Lower leg skin (tissue), 4 donors: ENCODE data around the gene FZD2. TPM values are rescaled to one million over a fixed set of nuclear protein-coding genes. Genes with fewer than 3 reads are reported as not detected.
"Not testable (repeated sequence)": the region's sequence is repeated elsewhere in the genome, so short reads cannot be mapped to it uniquely, and the experiment has no call there.

ENCODE experiments used
- DNase-seq, 2 donors: peaks; one replicate each; pipeline ENCODE4 v3.0.0-alpha.2; 2019; ENCODE audit warnings: low spot score in 2 of 2
- H3K4me3 ChIP-seq: fragments of 200-600 bp; sonication (generic); 2 replicates; pipeline ENCODE4 v1.5.1; 2017; ENCODE audit warnings: mild to moderate bottlenecking, low read depth; ENCODE audit not compliant: poor library complexity, severe bottlenecking
- POLR2A ChIP-seq, 2 donors: fragments of 450-650 bp; IDR thresholded peaks; one replicate each; pipeline ENCODE4 v1.6.1; 2016 to 2017; ENCODE audit warnings: antibody characterized with exemption in 2 of 2, mild to moderate bottlenecking in 1 of 2, moderate library complexity in 1 of 2
- WGBS, 2 donors: methylation state at CpG; one replicate each; pipeline ENCODE4 v1.1.5; 2018; 5-methylcytosine and 5-hydroxymethylcytosine counted together
- intact Hi-C: fragments of 100-400 bp; cut with DNase I; formaldehyde crosslinking; loops from one replicate; pipeline ENCODE4 v1.15.0; 2023; ENCODE audit warnings: low total_unique reads
- total RNA-seq, 4 donors: library from RNA; depleted of rRNA; stranded (reverse); fragments of >200 nt; gene quantifications; one replicate each; pipeline ENCODE4 v1.1.0, GENCODE V29; 2016
- TF ChIP-seq, protein P1 (sequence below), 3 donors: fragments of 450-650 bp; IDR thresholded peaks; one replicate each; pipeline ENCODE4 v1.5.1; 2016; ENCODE audit warnings: antibody characterized with exemption in 3 of 3, mild to moderate bottlenecking in 3 of 3, moderate library complexity in 2 of 3

Gene FZD2
- total RNA-seq, 4 donors from 2014 or later: 0.49 to 1.8 (median 0.89) TPM

DNA sequence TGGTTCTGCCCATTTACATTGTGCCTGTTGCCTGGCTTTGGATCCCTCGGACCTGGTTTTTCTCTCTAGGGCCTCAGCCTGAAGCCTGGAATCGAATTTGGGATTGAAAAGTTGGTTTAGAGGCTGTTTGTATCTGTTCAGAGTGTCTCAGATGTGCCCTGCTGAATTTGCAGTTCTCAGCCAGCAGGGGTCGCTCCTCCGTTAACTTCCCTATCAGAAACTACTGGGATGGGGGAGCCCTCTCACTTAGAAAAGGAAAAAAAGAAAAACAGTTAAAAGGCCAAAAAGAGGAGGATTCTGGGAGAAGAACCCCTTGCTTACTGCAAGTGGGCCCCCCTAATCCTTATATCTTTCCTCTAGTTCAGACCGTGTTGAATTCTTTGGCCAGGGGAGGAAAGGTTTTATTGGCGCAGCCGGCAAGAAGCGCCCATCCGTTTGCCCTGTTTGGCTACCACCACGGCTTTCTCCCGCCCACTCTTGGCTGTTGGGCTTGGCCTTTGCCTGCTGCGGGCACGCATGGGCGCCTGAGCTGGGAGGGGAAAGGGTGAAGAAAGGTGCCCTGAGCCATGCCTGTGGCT, 8.7 kb downstream of the FZD2 start:
- intact Hi-C loops: no loop called here
- TF ChIP-seq POLR2A (IDR thresholded peaks at IDR 0.05): no peak
- TF ChIP-seq, protein P1, sequence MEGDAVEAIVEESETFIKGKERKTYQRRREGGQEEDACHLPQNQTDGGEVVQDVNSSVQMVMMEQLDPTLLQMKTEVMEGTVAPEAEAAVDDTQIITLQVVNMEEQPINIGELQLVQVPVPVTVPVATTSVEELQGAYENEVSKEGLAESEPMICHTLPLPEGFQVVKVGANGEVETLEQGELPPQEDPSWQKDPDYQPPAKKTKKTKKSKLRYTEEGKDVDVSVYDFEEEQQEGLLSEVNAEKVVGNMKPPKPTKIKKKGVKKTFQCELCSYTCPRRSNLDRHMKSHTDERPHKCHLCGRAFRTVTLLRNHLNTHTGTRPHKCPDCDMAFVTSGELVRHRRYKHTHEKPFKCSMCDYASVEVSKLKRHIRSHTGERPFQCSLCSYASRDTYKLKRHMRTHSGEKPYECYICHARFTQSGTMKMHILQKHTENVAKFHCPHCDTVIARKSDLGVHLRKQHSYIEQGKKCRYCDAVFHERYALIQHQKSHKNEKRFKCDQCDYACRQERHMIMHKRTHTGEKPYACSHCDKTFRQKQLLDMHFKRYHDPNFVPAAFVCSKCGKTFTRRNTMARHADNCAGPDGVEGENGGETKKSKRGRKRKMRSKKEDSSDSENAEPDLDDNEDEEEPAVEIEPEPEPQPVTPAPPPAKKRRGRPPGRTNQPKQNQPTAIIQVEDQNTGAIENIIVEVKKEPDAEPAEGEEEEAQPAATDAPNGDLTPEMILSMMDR (IDR thresholded peaks at IDR 0.05): no peak
- 85 to 87% methylated on average over 14 of the region's 14 CpGs for WGBS, 2 donors

DNA sequence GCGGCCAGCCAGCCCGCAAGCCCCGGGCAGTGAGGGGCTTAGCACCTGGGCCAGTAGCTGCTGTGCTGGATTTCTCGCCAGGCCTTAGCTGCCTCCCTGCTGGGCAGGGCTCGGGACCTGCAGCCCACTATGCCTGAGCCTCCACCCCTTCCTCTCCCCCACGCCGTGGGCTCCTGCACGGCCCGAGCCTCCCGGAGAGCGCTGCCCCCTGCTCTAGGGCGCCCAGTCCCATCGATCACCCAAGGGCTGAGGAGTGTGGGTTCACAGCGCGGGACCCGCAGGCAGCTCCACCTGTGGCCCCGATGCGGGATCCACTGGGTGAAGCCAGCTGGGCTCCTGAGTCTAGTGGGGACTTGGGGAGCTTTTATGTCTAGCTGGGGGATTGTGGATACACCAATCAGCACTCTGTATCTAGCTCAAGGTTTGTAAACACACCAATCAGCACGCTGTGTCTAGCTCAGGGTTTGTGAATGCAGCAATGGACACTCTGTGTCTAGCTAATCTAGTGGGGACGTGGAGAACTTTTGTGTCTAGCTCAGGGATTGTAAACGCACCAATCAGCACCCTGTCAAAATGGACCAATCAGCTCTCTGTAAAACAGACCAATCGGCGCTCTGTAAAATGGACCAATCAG, 11.1 kb downstream of the FZD2 start:
- not testable (repeated sequence) for DNase-seq

More for the DNA sequence above, 8.7 kb downstream of the FZD2 start:
- no peak overlapping the region for H3K4me3 ChIP-seq
- DNase-seq: no peak

DNA sequence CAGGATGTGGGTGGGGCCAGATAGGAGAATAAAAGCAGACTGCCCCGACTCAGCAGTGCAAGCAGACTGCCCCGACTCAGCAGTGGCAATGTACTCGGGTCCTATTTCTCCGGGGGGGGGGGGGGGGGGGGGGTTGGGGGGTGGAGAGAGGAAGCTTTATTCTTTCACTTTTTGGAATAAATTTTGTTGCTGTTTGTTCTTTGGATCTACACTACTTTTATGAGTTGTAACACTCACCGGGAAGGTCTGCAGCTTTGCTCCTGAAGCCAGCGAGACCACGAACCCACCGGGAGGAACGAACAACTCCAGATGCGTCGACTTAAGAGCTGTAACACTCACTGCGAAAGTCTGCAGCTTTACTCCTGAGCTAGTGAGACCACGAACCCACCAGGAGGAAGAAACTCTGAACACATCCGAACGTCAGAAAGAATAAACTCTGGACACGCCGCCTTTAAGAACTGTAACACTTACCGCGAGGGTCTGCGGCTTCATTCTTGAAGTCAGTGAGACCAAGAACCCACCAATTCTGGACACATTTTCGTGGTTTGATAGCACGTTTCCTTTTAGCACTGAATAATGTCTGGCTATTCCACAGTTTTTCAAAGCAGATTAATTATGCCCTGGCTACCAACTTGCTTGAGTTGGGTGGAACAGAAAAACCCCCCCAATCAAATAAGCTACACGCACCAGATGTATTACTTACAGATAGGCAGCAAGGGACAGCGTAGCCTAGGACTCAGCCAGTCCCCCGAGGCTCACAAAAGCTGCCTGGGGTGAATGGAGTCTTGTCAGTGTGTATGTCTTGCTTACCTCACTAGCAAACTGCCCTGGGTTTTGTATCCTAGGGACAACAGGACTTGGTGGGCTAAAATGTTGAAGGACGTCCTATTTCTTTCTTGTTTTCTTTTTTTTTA, 11.9 kb downstream of the FZD2 start:
- WGBS, 2 donors: 55 to 71% methylated on average over 26 of the region's 26 CpGs
- TF ChIP-seq, protein P1 (IDR thresholded peaks at IDR 0.05): no peak
- no peak for TF ChIP-seq POLR2A (IDR thresholded peaks at IDR 0.05)
- intact Hi-C loops: no loop called here
- DNase-seq: no peak
- no peak overlapping the region for H3K4me3 ChIP-seq

More for the DNA sequence above, 11.1 kb downstream of the FZD2 start:
- H3K4me3 ChIP-seq, intact Hi-C loops: not testable (repeated sequence)
- 70 to 88% methylated on average over 5 to 23 of the region's 23 CpGs for WGBS, 2 donors

DNA sequence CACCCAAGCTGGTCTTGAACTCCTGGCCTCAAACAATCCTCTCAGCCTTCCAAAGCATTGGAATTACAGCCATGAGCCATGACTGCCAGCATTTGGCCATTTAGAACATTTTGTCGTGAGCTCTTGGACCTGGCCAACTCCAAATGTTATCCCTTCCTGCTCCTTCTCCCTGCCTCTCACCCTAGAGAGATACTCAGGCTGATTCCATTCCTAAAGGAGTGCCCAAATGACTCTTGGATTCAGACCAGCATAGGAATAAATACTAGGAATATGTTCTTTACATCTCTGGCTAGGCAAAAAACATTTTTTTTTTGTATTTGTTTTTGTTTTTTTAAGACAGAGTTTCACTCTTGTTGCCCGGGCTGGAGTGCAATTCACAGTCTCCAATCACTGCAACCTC, 15.5 kb downstream of the FZD2 start:
- DNase-seq: no peak
- WGBS, 2 donors: 81 to 82% methylated on average over 2 of the region's 2 CpGs
- intact Hi-C loops: no loop called here

DNA sequence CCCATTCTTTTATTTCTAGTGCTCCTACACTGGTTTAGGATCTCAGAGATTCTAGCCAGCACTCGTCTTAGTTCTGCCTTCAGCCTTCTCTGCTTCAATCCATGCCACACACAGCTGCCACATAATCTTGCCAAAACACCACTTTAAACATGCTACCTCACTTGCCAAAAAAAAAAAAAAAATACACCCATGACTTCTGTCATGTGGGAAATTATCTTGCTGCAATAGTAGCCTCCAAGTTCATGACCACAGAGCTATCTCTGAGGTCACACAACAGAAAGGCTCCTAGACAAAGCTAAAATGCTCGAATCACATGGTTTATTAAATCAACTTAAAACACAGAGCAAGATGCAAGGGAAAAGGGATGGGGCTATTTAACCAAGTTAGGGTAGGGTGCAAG, 18.1 kb downstream of the FZD2 start:
- intact Hi-C loops: no loop called here
- H3K4me3 ChIP-seq: no peak overlapping the region
- TF ChIP-seq, protein P1 (IDR thresholded peaks at IDR 0.05): no peak
- TF ChIP-seq POLR2A (IDR thresholded peaks at IDR 0.05): no peak
- no peak for DNase-seq
- WGBS, 2 donors: 43 to 49% methylated on average over 2 of the region's 2 CpGs

More for the DNA sequence above, 15.5 kb downstream of the FZD2 start:
- TF ChIP-seq, protein P1 (IDR thresholded peaks at IDR 0.05): no peak
- no peak for TF ChIP-seq POLR2A (IDR thresholded peaks at IDR 0.05)
- no peak overlapping the region for H3K4me3 ChIP-seq

DNA sequence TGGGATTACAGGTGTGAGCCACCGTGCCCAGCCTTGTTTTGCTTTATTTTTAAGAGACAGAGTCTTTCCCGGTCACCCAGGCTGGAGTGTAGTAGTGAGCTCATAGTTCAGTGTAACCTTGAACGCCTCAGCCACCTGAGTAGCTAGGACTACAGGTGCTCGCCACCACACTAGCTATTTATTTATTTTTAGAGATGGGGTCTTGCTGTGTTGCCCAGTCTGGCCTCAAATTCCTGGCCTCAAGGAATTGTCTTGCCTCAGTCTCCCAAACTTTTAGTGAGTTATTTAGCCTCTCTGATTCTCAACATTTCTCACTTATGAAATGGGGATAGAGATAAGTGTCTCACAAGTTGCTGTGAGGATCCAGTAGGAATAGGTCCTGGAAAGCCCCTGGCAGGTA, 21.7 kb downstream of the FZD2 start:
- TF ChIP-seq, protein P1 (IDR thresholded peaks at IDR 0.05): no peak
- TF ChIP-seq POLR2A (IDR thresholded peaks at IDR 0.05): no peak
- H3K4me3 ChIP-seq: no peak overlapping the region
- intact Hi-C loops: no loop called here
- DNase-seq: no peak
- 68 to 86% methylated on average over 4 of the region's 4 CpGs for WGBS, 2 donors
